Gastrocnemius medialis (tissue), 4 donors: Measurements from ENCODE around the gene LRRC75A.

Source experiments
- POLR2A ChIP-seq, 2 donors: fragments of 450-650 bp; IDR thresholded peaks; one replicate each; pipeline ENCODE4 v1.6.1; 2017; ENCODE audit warnings: antibody characterized with exemption in 2 of 2, mild to moderate bottlenecking in 2 of 2, moderate library complexity in 2 of 2
- TF ChIP-seq, protein P1 (sequence below), 5 experiments: fragments of 450-650 bp in 3 of 5; fragments of 200-600 bp in 2 of 5; sonication (generic) in 2 of 5; IDR thresholded peaks in 4 of 5; conservative IDR thresholded peaks in 1 of 5; 1 replicate in 4 of 5; 2 replicates in 1 of 5; pipeline ENCODE4 v1.5.1; 2016 to 2019; ENCODE audit warnings: antibody characterized with exemption in 5 of 5, mild to moderate bottlenecking in 3 of 5, moderate library complexity in 3 of 5

DNA sequence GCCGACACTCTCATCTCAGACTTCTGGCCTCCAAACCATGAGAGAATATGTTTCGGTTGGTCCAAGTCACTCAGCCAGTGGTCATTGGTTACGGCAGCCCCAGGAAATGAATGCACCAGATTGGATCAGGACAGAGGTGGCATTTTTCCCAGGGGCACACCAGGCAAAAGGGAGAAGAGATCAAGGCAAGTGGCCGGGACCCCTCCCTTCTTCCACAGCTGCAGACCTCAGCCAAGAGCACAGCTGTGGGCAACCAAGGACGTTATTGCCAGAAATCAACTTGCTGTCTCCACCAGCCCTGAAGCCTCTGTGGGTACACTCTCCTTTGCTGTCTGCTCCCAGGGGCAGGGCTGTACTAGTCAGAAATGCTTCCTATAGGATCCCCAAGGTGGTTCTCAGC lies 20.7 kb downstream of the LRRC75A start:
- TF ChIP-seq, protein P1, sequence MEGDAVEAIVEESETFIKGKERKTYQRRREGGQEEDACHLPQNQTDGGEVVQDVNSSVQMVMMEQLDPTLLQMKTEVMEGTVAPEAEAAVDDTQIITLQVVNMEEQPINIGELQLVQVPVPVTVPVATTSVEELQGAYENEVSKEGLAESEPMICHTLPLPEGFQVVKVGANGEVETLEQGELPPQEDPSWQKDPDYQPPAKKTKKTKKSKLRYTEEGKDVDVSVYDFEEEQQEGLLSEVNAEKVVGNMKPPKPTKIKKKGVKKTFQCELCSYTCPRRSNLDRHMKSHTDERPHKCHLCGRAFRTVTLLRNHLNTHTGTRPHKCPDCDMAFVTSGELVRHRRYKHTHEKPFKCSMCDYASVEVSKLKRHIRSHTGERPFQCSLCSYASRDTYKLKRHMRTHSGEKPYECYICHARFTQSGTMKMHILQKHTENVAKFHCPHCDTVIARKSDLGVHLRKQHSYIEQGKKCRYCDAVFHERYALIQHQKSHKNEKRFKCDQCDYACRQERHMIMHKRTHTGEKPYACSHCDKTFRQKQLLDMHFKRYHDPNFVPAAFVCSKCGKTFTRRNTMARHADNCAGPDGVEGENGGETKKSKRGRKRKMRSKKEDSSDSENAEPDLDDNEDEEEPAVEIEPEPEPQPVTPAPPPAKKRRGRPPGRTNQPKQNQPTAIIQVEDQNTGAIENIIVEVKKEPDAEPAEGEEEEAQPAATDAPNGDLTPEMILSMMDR (IDR thresholded peaks at IDR 0.05 in 4 of 5, conservative IDR thresholded peaks at IDR 0.05 in 1 of 5): no peak
- no peak for TF ChIP-seq POLR2A (IDR thresholded peaks at IDR 0.05)
